Measurements from ENCODE around the gene GALNT11. TPM values are rescaled to one million over a fixed set of nuclear protein-coding genes. Genes with fewer than 3 reads are reported as not detected.
A peak's percentile ranks its signal among the peaks of the same experiment; 100 is the strongest.

Gene GALNT11
- total and polyA plus RNA-seq, 2 of the 4 experiments (the other 2 are of a cell fraction), result 24.4 to 29.3 TPM

DNA sequence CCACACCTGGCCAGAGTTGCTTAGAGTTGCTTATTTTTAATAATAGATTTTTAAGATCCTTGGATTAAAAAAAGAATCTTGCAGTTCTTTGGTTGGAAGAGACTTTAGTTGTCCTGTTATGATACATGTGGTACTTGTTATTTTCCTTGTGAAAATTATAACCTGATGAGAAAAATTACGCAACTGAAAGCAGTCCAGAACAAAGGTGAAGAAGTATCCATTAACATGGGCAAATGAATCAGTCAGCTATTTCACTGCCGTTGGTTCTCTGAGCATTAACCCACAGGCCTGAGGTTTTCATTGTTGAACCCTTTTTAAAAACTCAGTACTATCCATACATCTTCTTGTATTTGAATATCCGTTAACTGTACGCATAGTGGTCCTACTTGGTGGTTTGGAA is 68.2 kb downstream of the GALNT11 start:
- CTCF ChIA-PET, result no interaction called here

More for the DNA sequence above, 68.2 kb downstream of the GALNT11 start:
- Histone ChIP-seq H3K9me1 (ENCODE audit: insufficient read depth, low read length) (0 out of 2 replicates have a peak, but pooled peaks cover 5% of the 10 kb centered on the region), H3K79me1 (ENCODE audit: low read depth in 1 of 2, low read length in 2 of 2) (peaks cover 9 to 11% of the 10 kb centered on the region in 2 experiments; a peak in 3 of 4 replicates), H2AFZ (replicated peaks; ENCODE audit: low read length, poor library complexity) (no peak overlapping the region), H2AK5ac (ENCODE audit: low read depth, low read length) (no peak overlapping the region), H4K8ac (ENCODE audit: low read depth in 2 of 2, low read length in 2 of 2) (no peak overlapping the region), H3K27ac (ENCODE audit: insufficient read depth, low read length) (no peak overlapping the region), H3K4ac (ENCODE audit: low read depth, low read length) (no peak overlapping the region), H4K5ac (ENCODE audit: low read depth, low read length) (no peak overlapping the region), H4K91ac (ENCODE audit: insufficient read depth, low read depth, low read length) (no peak overlapping the region), H2AK9ac (replicated peaks; ENCODE audit: low read depth, low read length, poor library complexity) (no peak overlapping the region), H3K27me3 (ENCODE audit: control insufficient read depth, insufficient read depth, low read length) (no peaks in the 10 kb centered on the region), H3K23ac (ENCODE audit: low read depth, low read length) (no peak overlapping the region), H3K4me2 (ENCODE audit: low read depth, low read length) (no peak overlapping the region), H4K20me1 (ENCODE audit: insufficient read depth, low read length) (no peaks in the 10 kb centered on the region), H3K9ac (ENCODE audit: low read depth, low read length) (no peak overlapping the region), H3K4me1 (ENCODE audit: control insufficient read depth, insufficient read depth, low read length) (no peaks in the 10 kb centered on the region), H2BK5ac (ENCODE audit: low read depth, low read length, poor library complexity, severe bottlenecking) (no peak overlapping the region), H3K14ac (replicated peaks; ENCODE audit: low read depth, low read length) (no peak overlapping the region), H3K56ac (ENCODE audit: extremely low read depth, insufficient read depth, low read length) (no peak overlapping the region), H3K18ac (ENCODE audit: low read depth, low read length) (no peak overlapping the region), H3K4me3 (ENCODE audit: insufficient read depth, low read depth, low read length) (no peak overlapping the region), H2BK120ac (ENCODE audit: low read depth, low read length) (no peak overlapping the region), H3K36me3 (ENCODE audit: control insufficient read depth, insufficient read depth, low read length) (no peaks in the 10 kb centered on the region), H2BK20ac (ENCODE audit: low read depth, low read length) (no peak overlapping the region), H2BK15ac (ENCODE audit: low read depth, low read length) (no peak overlapping the region), H3K9me3 (ENCODE audit: control insufficient read depth, insufficient read depth, low read length) (peaks cover 7% of the 10 kb centered on the region)
- no CpG with 5 or more reads among the region's 4 CpGs for WGBS, 2 experiments (ENCODE audit: extremely low coverage in 2 of 2, insufficient read length in 1 of 2)
- POLR2A ChIA-PET (ENCODE audit: unreplicated experiment), result no interaction called here
- ATAC-seq (ENCODE audit: low read depth) (no peak), DNase-seq (no peak)
- dilution Hi-C loops (cut with HindIII; ENCODE audit: low sequenced_read_pairs, unreplicated experiment), result no loop called here
- TF ChIP-seq, protein P1, sequence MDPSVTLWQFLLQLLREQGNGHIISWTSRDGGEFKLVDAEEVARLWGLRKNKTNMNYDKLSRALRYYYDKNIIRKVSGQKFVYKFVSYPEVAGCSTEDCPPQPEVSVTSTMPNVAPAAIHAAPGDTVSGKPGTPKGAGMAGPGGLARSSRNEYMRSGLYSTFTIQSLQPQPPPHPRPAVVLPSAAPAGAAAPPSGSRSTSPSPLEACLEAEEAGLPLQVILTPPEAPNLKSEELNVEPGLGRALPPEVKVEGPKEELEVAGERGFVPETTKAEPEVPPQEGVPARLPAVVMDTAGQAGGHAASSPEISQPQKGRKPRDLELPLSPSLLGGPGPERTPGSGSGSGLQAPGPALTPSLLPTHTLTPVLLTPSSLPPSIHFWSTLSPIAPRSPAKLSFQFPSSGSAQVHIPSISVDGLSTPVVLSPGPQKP (IDR thresholded peaks at IDR 0.05; ENCODE audit: borderline replicate concordance, low read depth, low read length), result no peak
- TF ChIP-seq CEBPB (IDR thresholded peaks at IDR 0.05; ENCODE audit: low read depth, low read length), result peak; percentile 61
- intact Hi-C loops (cut with micrococcal nuclease), result no loop called here
- in situ Hi-C loops (cut with MboI; ENCODE audit: low sequenced_read_pairs), result no loop called here
- no TSS peak for BruUV-seq (replicated peaks)

Measured in IMR-90 (cell line).